ENCODE results near the gene TOX2. TPM values are rescaled to one million over a fixed set of nuclear protein-coding genes. Genes with fewer than 3 reads are reported as not detected.

TOX2 gene
- total RNA-seq, 2 experiments from 2014 or later, result 3.3 to 3.9 TPM

GRCh38 chr20:44109951-44110361 lies 195.3 kb downstream of the TOX2 start:
- Histone ChIP-seq H3K4me1 (ENCODE audit: insufficient read depth, low read length) (no peaks in the 10 kb centered on the region), H3K4me3 (ENCODE audit: low read length) (no peak overlapping the region), H3K27me3 (ENCODE audit: control insufficient read depth in 1 of 2, insufficient read depth in 2 of 2, low read length in 2 of 2) (peaks cover 18 to 19% of the 10 kb centered on the region in 2 experiments), H3K9me3 (ENCODE audit: control insufficient read depth in 1 of 2, insufficient read depth in 1 of 2, low read length in 2 of 2) (peaks cover 0 to 11% of the 10 kb centered on the region in 2 experiments), H3K27ac (ENCODE audit: low read depth in 1 of 2, low read length in 2 of 2) (no peak overlapping the region), H3K36me3 (ENCODE audit: insufficient read depth, low read length) (no peaks in the 10 kb centered on the region)
- Mint-ChIP-seq H3K36me3 (ENCODE audit: low read depth) (peaks cover 4% of the 10 kb centered on the region), H3K9me3 (peaks cover 6% of the 10 kb centered on the region), H3K4me3 (no peak overlapping the region), H3K27ac (no peak overlapping the region), H3K27me3 (peaks cover 71% of the 10 kb centered on the region), H3K4me1 (ENCODE audit: low read depth) (peaks cover 3% of the 10 kb centered on the region)
- POLR2A ChIA-PET, result no interaction called here
- CTCF ChIA-PET, result no interaction called here
- DNase-seq (no peak), ATAC-seq (ENCODE audit: poor library complexity) (no peak)
- TF ChIP-seq, protein P1, sequence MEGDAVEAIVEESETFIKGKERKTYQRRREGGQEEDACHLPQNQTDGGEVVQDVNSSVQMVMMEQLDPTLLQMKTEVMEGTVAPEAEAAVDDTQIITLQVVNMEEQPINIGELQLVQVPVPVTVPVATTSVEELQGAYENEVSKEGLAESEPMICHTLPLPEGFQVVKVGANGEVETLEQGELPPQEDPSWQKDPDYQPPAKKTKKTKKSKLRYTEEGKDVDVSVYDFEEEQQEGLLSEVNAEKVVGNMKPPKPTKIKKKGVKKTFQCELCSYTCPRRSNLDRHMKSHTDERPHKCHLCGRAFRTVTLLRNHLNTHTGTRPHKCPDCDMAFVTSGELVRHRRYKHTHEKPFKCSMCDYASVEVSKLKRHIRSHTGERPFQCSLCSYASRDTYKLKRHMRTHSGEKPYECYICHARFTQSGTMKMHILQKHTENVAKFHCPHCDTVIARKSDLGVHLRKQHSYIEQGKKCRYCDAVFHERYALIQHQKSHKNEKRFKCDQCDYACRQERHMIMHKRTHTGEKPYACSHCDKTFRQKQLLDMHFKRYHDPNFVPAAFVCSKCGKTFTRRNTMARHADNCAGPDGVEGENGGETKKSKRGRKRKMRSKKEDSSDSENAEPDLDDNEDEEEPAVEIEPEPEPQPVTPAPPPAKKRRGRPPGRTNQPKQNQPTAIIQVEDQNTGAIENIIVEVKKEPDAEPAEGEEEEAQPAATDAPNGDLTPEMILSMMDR (IDR thresholded peaks at IDR 0.05), result no peak
- intact Hi-C loops (cut with DNase I, micrococcal nuclease), result loop anchor here (10.0 kb wide), 3 partner anchors 205 to 495 kb away; partner anchors contain the start of gene FITM2 (in 1 of the 2)

DNA sequence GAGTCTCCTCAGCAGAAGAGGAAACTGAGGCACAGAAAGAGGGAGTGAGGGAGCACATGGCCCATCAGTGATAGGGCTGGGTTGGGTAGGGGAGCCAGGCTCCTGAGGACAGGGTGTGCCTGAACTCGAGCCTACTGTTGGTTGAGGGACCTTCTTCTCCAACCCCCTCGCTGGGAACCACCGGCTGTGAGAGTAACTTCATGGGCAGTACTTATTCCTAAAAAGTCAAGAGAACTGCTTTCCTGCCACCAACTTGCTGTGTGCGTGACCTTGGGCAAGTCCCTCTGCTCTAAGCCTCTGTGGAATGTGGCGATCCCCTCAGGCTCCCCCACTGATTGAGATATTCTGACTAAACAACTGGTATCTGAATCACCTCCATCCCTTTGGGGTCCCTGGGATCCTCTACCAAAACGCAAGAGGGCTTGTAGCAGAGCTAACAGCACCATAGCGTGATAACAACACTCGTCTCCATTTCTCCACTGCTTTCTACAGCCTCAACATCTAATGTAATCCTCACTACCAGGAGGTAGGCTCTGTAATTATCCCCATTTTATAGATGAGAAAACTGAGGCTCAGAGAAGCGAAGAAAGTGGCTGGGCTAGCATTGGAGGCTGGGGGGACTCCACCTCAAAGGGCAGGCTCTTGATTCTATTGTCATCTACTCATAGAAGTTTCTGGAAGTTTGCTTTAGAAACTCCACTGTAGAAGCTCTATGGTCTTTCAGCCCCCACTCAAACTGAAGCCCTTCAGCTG lies 196.3 kb downstream of the TOX2 start:
- DNase-seq (no peak), ATAC-seq (ENCODE audit: poor library complexity) (no peak)
- no peak overlapping the region for H3K4me3 Mint-ChIP-seq
- H3K4me1 ChIP-seq (ENCODE audit: insufficient read depth, low read length), result no peaks in the 10 kb centered on the region
- peaks cover 22 to 26% of the 10 kb centered on the region in 2 experiments for H3K27me3 ChIP-seq (ENCODE audit: control insufficient read depth in 1 of 2, insufficient read depth in 2 of 2, low read length in 2 of 2)
- peaks cover 3% of the 10 kb centered on the region for H3K4me1 Mint-ChIP-seq (ENCODE audit: low read depth)
- H3K36me3 Mint-ChIP-seq (ENCODE audit: low read depth), result peaks cover 4% of the 10 kb centered on the region
- peaks cover 67% of the 10 kb centered on the region for H3K27me3 Mint-ChIP-seq
- CTCF ChIA-PET, result no interaction called here
- H3K27ac ChIP-seq (ENCODE audit: low read depth in 1 of 2, low read length in 2 of 2), result no peak overlapping the region
- no peak overlapping the region for H3K27ac Mint-ChIP-seq
- no peak overlapping the region for H3K4me3 ChIP-seq (ENCODE audit: low read length)
- no peaks in the 10 kb centered on the region for H3K36me3 ChIP-seq (ENCODE audit: insufficient read depth, low read length)
- H3K9me3 ChIP-seq (ENCODE audit: control insufficient read depth in 1 of 2, insufficient read depth in 1 of 2, low read length in 2 of 2), result peaks cover 0 to 11% of the 10 kb centered on the region in 2 experiments
- TF ChIP-seq, protein P1 (IDR thresholded peaks at IDR 0.05), result no peak
- peaks cover 6% of the 10 kb centered on the region for H3K9me3 Mint-ChIP-seq
- intact Hi-C loops (cut with DNase I, micrococcal nuclease), result loop anchor here (10.0 kb wide), 3 partner anchors 204 to 494 kb away; partner anchors contain the start of gene FITM2 (in 1 of the 2)
- POLR2A ChIA-PET, result no interaction called here

- Histone ChIP-seq H3K27ac (ENCODE audit: low read depth in 1 of 2, low read length in 2 of 2) (no peak overlapping the region), H3K9me3 (ENCODE audit: control insufficient read depth in 1 of 2, insufficient read depth in 1 of 2, low read length in 2 of 2) (peaks cover 0 to 11% of the 10 kb centered on the region in 2 experiments), H3K27me3 (ENCODE audit: control insufficient read depth in 1 of 2, insufficient read depth in 2 of 2, low read length in 2 of 2) (peaks cover 24 to 29% of the 10 kb centered on the region in 2 experiments), H3K36me3 (ENCODE audit: insufficient read depth, low read length) (no peaks in the 10 kb centered on the region), H3K4me3 (ENCODE audit: low read length) (no peak overlapping the region), H3K4me1 (ENCODE audit: insufficient read depth, low read length) (peaks cover 4% of the 10 kb centered on the region)
- peaks cover 6% of the 10 kb centered on the region for H3K9me3 Mint-ChIP-seq
- TF ChIP-seq, protein P1 (IDR thresholded peaks at IDR 0.05), result no peak
- peaks cover 65% of the 10 kb centered on the region for H3K27me3 Mint-ChIP-seq
- ATAC-seq (ENCODE audit: poor library complexity), result no peak
- DNase-seq, result no peak
- CTCF ChIA-PET, result no interaction called here
- no peak overlapping the region for H3K4me3 Mint-ChIP-seq
- H3K27ac Mint-ChIP-seq, result no peak overlapping the region
- H3K36me3 Mint-ChIP-seq (ENCODE audit: low read depth), result peaks cover 4% of the 10 kb centered on the region
- POLR2A ChIA-PET, result no interaction called here
- H3K4me1 Mint-ChIP-seq (ENCODE audit: low read depth), result peaks cover 9% of the 10 kb centered on the region
- intact Hi-C loops (cut with DNase I, micrococcal nuclease), result loop anchor here (10.0 kb wide), 3 partner anchors 203 to 493 kb away; partner anchors contain the start of gene FITM2 (in 1 of the 2)
Observed at GRCh38 chr20:44111712-44112335, 197.2 kb downstream of the TOX2 start.
